Spleen (tissue), 7 donors: Measurements from ENCODE around the gene SLC6A7.

Experiments used
- POLR2A ChIP-seq, 3 donors: fragments of 450-650 bp; IDR thresholded peaks; one replicate each; pipeline ENCODE4 v1.5.1; 2017; ENCODE audit warnings: antibody characterized with exemption in 3 of 3, mild to moderate bottlenecking in 1 of 3
- POLR2AphosphoS5 ChIP-seq, 3 donors: sonication (generic); formaldehyde crosslinking; IDR thresholded peaks; one replicate each; pipeline ENCODE4 v1.5.1; 2017; ENCODE audit warnings: antibody characterized with exemption in 3 of 3
- TF ChIP-seq, protein P1 (sequence below), 11 experiments: fragments of 200-600 bp in 7 of 11; fragments of 450-650 bp in 4 of 11; sonication (generic) in 4 of 11; IDR thresholded peaks in 8 of 11; conservative IDR thresholded peaks in 3 of 11; 1 replicate in 7 of 11; 2 replicates in 4 of 11; pipeline versions ENCODE4 v1.4.0 to v1.8.0; 2016 to 2021; ENCODE audit warnings: antibody characterized with exemption in 11 of 11, inconsistent platforms in 4 of 11, mild to moderate bottlenecking in 1 of 11
- donor health status: DM: no; HTN: no; CAD: no; lungs with moderate emphysema.
- donor health status: DM: no; HTN: no; CAD: no.
- donor health status: DM: no; HTN: no; CAD: no.

DNA sequence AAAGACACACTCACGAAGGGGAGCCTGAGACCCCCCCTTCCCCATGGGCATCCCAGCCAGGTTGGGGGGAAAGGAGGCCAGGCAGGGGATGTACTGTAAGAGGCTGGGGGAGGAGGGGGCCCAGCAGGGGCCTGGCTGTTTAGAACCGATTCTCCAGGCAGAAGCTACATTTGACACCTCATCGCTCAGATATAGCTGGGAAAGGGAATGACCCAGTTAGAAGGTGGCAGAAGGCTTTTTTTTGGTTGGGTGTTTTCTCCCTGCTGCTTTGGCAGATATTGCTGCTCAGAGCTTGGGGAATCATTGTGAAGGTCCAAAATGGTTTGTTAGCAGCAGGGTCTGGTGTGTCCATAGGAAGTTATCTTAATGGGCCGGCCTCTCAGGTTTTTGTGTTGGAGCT, 17.3 kb upstream of the SLC6A7 start:
- TF ChIP-seq, protein P1, sequence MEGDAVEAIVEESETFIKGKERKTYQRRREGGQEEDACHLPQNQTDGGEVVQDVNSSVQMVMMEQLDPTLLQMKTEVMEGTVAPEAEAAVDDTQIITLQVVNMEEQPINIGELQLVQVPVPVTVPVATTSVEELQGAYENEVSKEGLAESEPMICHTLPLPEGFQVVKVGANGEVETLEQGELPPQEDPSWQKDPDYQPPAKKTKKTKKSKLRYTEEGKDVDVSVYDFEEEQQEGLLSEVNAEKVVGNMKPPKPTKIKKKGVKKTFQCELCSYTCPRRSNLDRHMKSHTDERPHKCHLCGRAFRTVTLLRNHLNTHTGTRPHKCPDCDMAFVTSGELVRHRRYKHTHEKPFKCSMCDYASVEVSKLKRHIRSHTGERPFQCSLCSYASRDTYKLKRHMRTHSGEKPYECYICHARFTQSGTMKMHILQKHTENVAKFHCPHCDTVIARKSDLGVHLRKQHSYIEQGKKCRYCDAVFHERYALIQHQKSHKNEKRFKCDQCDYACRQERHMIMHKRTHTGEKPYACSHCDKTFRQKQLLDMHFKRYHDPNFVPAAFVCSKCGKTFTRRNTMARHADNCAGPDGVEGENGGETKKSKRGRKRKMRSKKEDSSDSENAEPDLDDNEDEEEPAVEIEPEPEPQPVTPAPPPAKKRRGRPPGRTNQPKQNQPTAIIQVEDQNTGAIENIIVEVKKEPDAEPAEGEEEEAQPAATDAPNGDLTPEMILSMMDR (IDR thresholded peaks at IDR 0.05 in 8 of 11, conservative IDR thresholded peaks at IDR 0.05 in 3 of 11): no peak
- TF ChIP-seq POLR2A (IDR thresholded peaks at IDR 0.05) (no peak), POLR2AphosphoS5 (IDR thresholded peaks at IDR 0.05) (no peak)
